Neural cell (in vitro differentiated cells): ENCODE results near the gene PRKCZ.

Source experiments
- EP300 ChIP-seq: fragments of 450-650 bp; conservative IDR thresholded peaks from 2 replicates; pipeline ENCODE4 v1.6.1; 2014; ENCODE audit warnings: antibody characterized with exemption, mild to moderate bottlenecking, moderate library complexity; ENCODE audit not compliant: poor library complexity, severe bottlenecking
- MXI1 ChIP-seq: fragments of 450-650 bp; conservative IDR thresholded peaks from 2 replicates; pipeline ENCODE4 v1.6.1; 2014; ENCODE audit warnings: antibody characterized with exemption, mild to moderate bottlenecking; ENCODE audit not compliant: poor library complexity, severe bottlenecking
- POLR2AphosphoS5 ChIP-seq: IDR thresholded peaks from 2 replicates; pipeline ENCODE4 v1.6.1; 2012
- TF ChIP-seq, protein P1 (sequence below): fragments of 450-650 bp; IDR thresholded peaks from 2 replicates; pipeline ENCODE4 v1.5.1; 2014; ENCODE audit warnings: antibody characterized with exemption, mild to moderate bottlenecking, moderate library complexity; ENCODE audit not compliant: poor library complexity, severe bottlenecking

- TF ChIP-seq EP300 (no peak), MXI1 (no peak), POLR2AphosphoS5 (no peak)
- TF ChIP-seq, protein P1, sequence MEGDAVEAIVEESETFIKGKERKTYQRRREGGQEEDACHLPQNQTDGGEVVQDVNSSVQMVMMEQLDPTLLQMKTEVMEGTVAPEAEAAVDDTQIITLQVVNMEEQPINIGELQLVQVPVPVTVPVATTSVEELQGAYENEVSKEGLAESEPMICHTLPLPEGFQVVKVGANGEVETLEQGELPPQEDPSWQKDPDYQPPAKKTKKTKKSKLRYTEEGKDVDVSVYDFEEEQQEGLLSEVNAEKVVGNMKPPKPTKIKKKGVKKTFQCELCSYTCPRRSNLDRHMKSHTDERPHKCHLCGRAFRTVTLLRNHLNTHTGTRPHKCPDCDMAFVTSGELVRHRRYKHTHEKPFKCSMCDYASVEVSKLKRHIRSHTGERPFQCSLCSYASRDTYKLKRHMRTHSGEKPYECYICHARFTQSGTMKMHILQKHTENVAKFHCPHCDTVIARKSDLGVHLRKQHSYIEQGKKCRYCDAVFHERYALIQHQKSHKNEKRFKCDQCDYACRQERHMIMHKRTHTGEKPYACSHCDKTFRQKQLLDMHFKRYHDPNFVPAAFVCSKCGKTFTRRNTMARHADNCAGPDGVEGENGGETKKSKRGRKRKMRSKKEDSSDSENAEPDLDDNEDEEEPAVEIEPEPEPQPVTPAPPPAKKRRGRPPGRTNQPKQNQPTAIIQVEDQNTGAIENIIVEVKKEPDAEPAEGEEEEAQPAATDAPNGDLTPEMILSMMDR: no peak
Observed at GRCh38 chr1:2001773-2002411, 48.3 kb upstream of the PRKCZ start.
